WERI-Rb-1 (cell line): ENCODE data around the gene CEL.
A peak's percentile ranks its signal among the peaks of the same experiment; 100 is the strongest.

Experiments used
- DNase-seq: peaks from one replicate; pipeline ENCODE4 v3.0.0-alpha.2; 2020
- H3K27ac ChIP-seq: fragments of 250-450 bp; sonication (Bioruptor Pico); 2 replicates; pipeline ENCODE4 v1.5.1; 2020; ENCODE audit warnings: mild to moderate bottlenecking, moderate library complexity
- H3K27me3 ChIP-seq: fragments of 250-450 bp; sonication (Bioruptor Pico); 2 replicates; pipeline ENCODE4 v1.5.1; 2021; ENCODE audit warnings: mild to moderate bottlenecking, low read depth, moderate library complexity; ENCODE audit not compliant: insufficient read depth, severe bottlenecking
- H3K36me3 ChIP-seq: fragments of 250-450 bp; sonication (Bioruptor Pico); 2 replicates; pipeline ENCODE4 v1.5.1; 2020; ENCODE audit warnings: mild to moderate bottlenecking, moderate library complexity
- H3K4me3 ChIP-seq: 2 replicates; pipeline ENCODE4 v1.5.1; 2011; ENCODE audit warnings: low read depth, mild to moderate bottlenecking, control low read depth, low read length
- H3K9me3 ChIP-seq: fragments of 250-450 bp; sonication (Bioruptor Pico); 2 replicates; pipeline ENCODE4 v1.5.1; 2021; ENCODE audit warnings: mild to moderate bottlenecking, moderate library complexity; ENCODE audit not compliant: severe bottlenecking
- TF ChIP-seq, protein P1 (sequence below): IDR thresholded peaks from 2 replicates; pipeline ENCODE4 v1.5.1; 2011; ENCODE audit warnings: low read depth, mild to moderate bottlenecking, control low read depth, inconsistent platforms, low read length

Gene CEL

GRCh38 chr9:133073086-133074014, 11.6 kb downstream of the CEL start:
- peaks cover 2% of the 10 kb centered on the region for H3K9me3 ChIP-seq
- DNase-seq = no peak
- TF ChIP-seq, protein P1, sequence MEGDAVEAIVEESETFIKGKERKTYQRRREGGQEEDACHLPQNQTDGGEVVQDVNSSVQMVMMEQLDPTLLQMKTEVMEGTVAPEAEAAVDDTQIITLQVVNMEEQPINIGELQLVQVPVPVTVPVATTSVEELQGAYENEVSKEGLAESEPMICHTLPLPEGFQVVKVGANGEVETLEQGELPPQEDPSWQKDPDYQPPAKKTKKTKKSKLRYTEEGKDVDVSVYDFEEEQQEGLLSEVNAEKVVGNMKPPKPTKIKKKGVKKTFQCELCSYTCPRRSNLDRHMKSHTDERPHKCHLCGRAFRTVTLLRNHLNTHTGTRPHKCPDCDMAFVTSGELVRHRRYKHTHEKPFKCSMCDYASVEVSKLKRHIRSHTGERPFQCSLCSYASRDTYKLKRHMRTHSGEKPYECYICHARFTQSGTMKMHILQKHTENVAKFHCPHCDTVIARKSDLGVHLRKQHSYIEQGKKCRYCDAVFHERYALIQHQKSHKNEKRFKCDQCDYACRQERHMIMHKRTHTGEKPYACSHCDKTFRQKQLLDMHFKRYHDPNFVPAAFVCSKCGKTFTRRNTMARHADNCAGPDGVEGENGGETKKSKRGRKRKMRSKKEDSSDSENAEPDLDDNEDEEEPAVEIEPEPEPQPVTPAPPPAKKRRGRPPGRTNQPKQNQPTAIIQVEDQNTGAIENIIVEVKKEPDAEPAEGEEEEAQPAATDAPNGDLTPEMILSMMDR = no peak
- no peak overlapping the region for H3K4me3 ChIP-seq
- no peak overlapping the region for H3K27ac ChIP-seq
- H3K27me3 ChIP-seq = no peaks in the 10 kb centered on the region
- peaks cover 14% of the 10 kb centered on the region for H3K36me3 ChIP-seq

DNA sequence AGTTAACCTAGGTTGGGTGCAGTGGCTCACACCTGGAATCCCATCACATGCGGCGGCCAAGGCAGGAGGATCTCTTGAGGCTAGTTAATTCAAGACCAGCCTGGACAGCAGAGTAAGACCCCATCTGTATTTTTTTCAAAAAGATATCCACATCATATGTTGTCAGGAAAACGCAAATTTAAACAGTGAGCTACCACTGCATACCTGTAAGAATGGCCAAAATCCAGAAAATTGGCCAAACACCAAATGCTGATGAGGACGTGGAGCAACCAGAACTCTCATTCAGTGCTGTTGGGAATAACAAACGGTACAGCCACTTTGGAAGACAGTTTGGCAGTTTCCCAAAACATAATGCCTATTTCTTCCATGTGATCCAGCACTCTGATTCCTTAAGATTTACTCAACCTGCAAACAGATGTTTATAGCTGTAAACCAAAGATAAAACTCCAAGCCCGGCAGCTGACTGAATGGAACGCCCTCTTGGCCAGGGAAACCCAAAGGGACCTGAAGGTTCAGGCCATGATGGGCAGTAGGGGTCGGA, 12.4 kb downstream of the CEL start:
- H3K36me3 ChIP-seq = peaks cover 14% of the 10 kb centered on the region
- DNase-seq = no peak
- peaks cover 2% of the 10 kb centered on the region for H3K9me3 ChIP-seq
- H3K4me3 ChIP-seq = no peak overlapping the region
- H3K27me3 ChIP-seq = no peaks in the 10 kb centered on the region
- no peak overlapping the region for H3K27ac ChIP-seq
- TF ChIP-seq, protein P1 = no peak

DNA sequence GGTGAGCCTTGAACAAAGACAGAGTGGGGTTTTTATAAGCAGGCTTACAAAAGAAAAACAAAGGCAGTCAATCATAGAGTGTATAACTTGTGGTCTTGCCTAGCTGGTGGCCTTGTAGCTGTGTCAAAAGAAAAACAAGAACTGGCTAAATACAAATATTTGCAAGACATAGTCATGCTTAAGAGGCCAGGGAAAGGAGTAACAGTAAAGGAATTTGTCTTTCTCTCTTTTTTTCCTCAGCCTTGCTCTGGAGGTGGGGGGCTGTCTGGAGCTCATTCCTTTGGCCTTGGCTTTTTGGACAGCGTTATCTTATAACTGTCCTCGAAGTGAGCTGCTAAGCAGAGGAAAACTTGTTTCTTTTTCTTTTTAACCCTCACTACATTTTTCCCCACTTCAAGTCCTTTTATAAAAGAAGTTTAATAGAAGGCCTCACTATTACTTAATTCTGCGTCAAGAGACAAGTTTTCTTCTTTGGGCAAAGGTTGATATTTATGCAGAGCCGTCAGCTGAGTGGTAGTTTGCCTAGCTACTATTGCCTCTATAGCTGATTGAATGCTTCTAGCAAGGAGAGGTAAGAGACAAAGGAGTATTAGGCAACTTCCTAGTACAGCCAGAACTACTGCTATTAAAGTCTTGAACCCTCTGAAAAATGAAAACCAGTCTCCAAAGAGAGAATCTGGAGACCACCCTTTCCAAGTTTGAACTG, 14.3 kb downstream of the CEL start:
- Histone ChIP-seq H3K9me3 (peaks cover 2% of the 10 kb centered on the region), H3K27ac (peak overlapping the region; percentile 10; the same call in 1 of the 2 replicates), H3K36me3 (peaks cover 5% of the 10 kb centered on the region), H3K4me3 (no peak overlapping the region), H3K27me3 (no peaks in the 10 kb centered on the region)
- TF ChIP-seq, protein P1 = no peak
- no peak for DNase-seq

DNA sequence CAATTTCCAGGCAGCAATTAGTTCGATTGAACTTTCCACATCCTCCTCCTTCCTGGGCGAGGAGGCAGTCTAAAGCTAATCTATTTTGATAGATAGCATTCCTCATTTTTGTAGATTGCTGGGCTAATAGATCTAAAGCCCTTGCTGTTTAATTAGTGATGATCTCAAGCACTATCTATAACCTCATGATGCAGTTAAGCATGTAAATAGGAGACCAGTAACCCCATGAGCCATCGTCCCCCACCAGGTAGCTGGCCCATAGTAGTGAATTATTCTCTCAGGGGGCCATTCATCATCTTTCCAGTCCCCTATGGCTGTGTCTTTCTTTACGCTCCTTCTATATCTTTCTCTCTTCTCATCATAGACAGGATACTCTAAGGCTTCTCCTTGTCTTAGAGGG, 14.9 kb downstream of the CEL start:
- H3K4me3 ChIP-seq = no peak overlapping the region
- peaks cover 3% of the 10 kb centered on the region for H3K36me3 ChIP-seq
- no peaks in the 10 kb centered on the region for H3K27me3 ChIP-seq
- DNase-seq = no peak
- peaks cover under 1% of the 10 kb centered on the region for H3K9me3 ChIP-seq
- peak overlapping the region; percentile 32 for H3K27ac ChIP-seq
- TF ChIP-seq, protein P1 = no peak

DNA sequence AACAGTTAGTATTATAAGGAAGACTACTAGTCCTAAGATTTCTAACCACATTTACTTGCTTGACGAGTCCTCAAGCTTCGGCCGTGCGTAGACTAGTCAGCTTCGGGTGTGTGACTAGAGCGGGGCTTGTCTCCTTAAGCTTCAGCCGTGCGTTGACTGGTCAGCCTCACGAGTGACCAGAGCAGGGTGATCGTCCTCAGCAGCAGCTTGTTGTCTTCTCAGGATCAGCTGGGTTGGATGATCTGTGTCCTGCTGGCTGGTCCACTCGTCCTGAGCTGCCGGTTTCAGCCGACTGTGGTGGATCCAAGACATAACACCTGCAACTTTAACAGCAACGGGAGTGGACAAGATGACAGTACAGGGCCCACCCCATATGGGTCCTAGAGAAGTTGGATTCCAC, 16.7 kb downstream of the CEL start:
- no peak overlapping the region for H3K27ac ChIP-seq

More for the DNA sequence above, 16.7 kb downstream of the CEL start:
- Histone ChIP-seq H3K27me3 (no peaks in the 10 kb centered on the region), H3K4me3 (no peak overlapping the region), H3K36me3 (no peaks in the 10 kb centered on the region), H3K9me3 (no peaks in the 10 kb centered on the region)
- TF ChIP-seq, protein P1 = no peak
- DNase-seq = no peak
